Measurements from ENCODE around the gene TCF15. TPM values are rescaled to one million over a fixed set of nuclear protein-coding genes. Genes with fewer than 3 reads are reported as not detected.

The TCF15 gene
- total and polyA plus RNA-seq, 2 of the 8 experiments (the other 6 are each of a cell fraction or from before 2014, with no cell fraction given): 3.7 to 6.9 TPM

DNA sequence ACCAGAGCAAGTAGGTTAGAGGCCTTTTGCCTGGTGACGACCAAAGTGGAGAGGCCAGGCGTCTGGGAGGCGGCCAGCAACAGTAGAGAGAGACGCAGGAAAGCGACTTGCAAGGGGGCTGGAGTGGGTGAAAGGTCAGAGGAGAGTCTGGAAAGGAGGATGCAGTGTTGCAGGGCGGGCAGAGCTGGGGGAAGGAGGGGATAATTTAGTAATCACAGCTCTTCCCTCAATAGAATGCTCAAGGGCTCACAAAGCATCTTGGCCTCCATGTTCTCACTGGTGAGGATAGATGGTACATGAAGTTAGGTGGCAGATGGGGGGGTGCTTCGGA is 25.2 kb downstream of the TCF15 start (continued):
- TF ChIP-seq, protein P1, sequence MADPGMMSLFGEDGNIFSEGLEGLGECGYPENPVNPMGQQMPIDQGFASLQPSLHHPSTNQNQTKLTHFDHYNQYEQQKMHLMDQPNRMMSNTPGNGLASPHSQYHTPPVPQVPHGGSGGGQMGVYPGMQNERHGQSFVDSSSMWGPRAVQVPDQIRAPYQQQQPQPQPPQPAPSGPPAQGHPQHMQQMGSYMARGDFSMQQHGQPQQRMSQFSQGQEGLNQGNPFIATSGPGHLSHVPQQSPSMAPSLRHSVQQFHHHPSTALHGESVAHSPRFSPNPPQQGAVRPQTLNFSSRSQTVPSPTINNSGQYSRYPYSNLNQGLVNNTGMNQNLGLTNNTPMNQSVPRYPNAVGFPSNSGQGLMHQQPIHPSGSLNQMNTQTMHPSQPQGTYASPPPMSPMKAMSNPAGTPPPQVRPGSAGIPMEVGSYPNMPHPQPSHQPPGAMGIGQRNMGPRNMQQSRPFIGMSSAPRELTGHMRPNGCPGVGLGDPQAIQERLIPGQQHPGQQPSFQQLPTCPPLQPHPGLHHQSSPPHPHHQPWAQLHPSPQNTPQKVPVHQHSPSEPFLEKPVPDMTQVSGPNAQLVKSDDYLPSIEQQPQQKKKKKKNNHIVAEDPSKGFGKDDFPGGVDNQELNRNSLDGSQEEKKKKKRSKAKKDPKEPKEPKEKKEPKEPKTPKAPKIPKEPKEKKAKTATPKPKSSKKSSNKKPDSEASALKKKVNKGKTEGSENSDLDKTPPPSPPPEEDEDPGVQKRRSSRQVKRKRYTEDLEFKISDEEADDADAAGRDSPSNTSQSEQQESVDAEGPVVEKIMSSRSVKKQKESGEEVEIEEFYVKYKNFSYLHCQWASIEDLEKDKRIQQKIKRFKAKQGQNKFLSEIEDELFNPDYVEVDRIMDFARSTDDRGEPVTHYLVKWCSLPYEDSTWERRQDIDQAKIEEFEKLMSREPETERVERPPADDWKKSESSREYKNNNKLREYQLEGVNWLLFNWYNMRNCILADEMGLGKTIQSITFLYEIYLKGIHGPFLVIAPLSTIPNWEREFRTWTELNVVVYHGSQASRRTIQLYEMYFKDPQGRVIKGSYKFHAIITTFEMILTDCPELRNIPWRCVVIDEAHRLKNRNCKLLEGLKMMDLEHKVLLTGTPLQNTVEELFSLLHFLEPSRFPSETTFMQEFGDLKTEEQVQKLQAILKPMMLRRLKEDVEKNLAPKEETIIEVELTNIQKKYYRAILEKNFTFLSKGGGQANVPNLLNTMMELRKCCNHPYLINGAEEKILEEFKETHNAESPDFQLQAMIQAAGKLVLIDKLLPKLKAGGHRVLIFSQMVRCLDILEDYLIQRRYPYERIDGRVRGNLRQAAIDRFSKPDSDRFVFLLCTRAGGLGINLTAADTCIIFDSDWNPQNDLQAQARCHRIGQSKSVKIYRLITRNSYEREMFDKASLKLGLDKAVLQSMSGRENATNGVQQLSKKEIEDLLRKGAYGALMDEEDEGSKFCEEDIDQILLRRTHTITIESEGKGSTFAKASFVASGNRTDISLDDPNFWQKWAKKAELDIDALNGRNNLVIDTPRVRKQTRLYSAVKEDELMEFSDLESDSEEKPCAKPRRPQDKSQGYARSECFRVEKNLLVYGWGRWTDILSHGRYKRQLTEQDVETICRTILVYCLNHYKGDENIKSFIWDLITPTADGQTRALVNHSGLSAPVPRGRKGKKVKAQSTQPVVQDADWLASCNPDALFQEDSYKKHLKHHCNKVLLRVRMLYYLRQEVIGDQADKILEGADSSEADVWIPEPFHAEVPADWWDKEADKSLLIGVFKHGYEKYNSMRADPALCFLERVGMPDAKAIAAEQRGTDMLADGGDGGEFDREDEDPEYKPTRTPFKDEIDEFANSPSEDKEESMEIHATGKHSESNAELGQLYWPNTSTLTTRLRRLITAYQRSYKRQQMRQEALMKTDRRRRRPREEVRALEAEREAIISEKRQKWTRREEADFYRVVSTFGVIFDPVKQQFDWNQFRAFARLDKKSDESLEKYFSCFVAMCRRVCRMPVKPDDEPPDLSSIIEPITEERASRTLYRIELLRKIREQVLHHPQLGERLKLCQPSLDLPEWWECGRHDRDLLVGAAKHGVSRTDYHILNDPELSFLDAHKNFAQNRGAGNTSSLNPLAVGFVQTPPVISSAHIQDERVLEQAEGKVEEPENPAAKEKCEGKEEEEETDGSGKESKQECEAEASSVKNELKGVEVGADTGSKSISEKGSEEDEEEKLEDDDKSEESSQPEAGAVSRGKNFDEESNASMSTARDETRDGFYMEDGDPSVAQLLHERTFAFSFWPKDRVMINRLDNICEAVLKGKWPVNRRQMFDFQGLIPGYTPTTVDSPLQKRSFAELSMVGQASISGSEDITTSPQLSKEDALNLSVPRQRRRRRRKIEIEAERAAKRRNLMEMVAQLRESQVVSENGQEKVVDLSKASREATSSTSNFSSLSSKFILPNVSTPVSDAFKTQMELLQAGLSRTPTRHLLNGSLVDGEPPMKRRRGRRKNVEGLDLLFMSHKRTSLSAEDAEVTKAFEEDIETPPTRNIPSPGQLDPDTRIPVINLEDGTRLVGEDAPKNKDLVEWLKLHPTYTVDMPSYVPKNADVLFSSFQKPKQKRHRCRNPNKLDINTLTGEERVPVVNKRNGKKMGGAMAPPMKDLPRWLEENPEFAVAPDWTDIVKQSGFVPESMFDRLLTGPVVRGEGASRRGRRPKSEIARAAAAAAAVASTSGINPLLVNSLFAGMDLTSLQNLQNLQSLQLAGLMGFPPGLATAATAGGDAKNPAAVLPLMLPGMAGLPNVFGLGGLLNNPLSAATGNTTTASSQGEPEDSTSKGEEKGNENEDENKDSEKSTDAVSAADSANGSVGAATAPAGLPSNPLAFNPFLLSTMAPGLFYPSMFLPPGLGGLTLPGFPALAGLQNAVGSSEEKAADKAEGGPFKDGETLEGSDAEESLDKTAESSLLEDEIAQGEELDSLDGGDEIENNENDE (IDR thresholded peaks at IDR 0.05; ENCODE audit: insufficient replicate concordance, low read length): no peak
- TF ChIP-seq FOSL1 (IDR thresholded peaks at IDR 0.05; ENCODE audit: insufficient read depth, low read depth, low read length): no peak
- TF ChIP-seq, protein P2, sequence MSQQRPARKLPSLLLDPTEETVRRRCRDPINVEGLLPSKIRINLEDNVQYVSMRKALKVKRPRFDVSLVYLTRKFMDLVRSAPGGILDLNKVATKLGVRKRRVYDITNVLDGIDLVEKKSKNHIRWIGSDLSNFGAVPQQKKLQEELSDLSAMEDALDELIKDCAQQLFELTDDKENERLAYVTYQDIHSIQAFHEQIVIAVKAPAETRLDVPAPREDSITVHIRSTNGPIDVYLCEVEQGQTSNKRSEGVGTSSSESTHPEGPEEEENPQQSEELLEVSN (IDR thresholded peaks at IDR 0.05): no peak
- no peak for TF ChIP-seq RXRA (IDR thresholded peaks at IDR 0.05; ENCODE audit: insufficient read depth, low read depth, low read length)
- TF ChIP-seq YY1 (IDR thresholded peaks at IDR 0.05; ENCODE audit: low read depth, low read length): no peak
- TF ChIP-seq CBX8 (IDR thresholded peaks at IDR 0.05; ENCODE audit: borderline replicate concordance, low read depth, low read length): no peak
- TF ChIP-seq EZH2 (IDR thresholded peaks at IDR 0.05; ENCODE audit: low read depth, low read length, severe bottlenecking): no peak
- TF ChIP-seq, protein P3, sequence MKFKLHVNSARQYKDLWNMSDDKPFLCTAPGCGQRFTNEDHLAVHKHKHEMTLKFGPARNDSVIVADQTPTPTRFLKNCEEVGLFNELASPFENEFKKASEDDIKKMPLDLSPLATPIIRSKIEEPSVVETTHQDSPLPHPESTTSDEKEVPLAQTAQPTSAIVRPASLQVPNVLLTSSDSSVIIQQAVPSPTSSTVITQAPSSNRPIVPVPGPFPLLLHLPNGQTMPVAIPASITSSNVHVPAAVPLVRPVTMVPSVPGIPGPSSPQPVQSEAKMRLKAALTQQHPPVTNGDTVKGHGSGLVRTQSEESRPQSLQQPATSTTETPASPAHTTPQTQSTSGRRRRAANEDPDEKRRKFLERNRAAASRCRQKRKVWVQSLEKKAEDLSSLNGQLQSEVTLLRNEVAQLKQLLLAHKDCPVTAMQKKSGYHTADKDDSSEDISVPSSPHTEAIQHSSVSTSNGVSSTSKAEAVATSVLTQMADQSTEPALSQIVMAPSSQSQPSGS (IDR thresholded peaks at IDR 0.05; ENCODE audit: low read length): no peak
- TF ChIP-seq SUZ12 (IDR thresholded peaks at IDR 0.05; ENCODE audit: low read length): no peak

Data from H1 (cell line).